ENCODE data around the gene FMNL1. TPM values are rescaled to one million over a fixed set of nuclear protein-coding genes. Genes with fewer than 3 reads are reported as not detected.

The FMNL1 gene
- total RNA-seq, 1 donor from 2014 or later = 22.1 TPM

DNA sequence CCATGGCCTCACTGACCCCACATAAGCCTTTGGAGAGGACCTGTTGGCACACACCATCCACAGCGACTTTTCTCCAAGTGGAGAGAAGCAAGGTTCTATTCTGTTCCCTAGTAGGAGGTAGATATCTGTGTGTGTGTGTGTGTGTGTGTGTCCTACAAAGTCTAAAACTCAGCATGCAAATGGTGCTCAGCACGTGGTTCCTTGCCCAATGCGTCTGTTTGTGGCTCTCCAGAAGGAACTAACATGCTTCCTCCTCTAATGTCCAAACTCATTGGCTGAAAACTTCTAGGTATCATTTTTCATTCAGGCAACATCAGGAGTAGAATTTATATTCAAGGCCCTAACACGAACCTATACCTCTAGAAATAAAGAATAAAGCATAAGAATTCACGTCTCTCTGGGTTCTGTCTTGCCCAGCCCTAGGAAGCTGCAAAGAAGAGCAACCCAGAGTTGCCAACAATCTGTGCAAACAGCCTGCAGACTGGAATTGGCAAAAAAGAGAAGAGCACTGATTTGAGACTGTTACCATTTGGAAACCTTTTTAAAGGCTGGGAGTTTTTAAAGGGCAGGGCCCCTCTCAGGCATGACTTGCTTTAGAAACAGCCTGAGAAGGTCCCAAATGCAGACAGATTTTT, 69.6 kb downstream of the FMNL1 start:
- TF ChIP-seq POLR2A (IDR thresholded peaks at IDR 0.05) = no peak
- TF ChIP-seq, protein P1, sequence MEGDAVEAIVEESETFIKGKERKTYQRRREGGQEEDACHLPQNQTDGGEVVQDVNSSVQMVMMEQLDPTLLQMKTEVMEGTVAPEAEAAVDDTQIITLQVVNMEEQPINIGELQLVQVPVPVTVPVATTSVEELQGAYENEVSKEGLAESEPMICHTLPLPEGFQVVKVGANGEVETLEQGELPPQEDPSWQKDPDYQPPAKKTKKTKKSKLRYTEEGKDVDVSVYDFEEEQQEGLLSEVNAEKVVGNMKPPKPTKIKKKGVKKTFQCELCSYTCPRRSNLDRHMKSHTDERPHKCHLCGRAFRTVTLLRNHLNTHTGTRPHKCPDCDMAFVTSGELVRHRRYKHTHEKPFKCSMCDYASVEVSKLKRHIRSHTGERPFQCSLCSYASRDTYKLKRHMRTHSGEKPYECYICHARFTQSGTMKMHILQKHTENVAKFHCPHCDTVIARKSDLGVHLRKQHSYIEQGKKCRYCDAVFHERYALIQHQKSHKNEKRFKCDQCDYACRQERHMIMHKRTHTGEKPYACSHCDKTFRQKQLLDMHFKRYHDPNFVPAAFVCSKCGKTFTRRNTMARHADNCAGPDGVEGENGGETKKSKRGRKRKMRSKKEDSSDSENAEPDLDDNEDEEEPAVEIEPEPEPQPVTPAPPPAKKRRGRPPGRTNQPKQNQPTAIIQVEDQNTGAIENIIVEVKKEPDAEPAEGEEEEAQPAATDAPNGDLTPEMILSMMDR (IDR thresholded peaks at IDR 0.05) = no peak
- peak overlapping the region; percentile 81 for H3K27ac ChIP-seq
- H3K27me3 ChIP-seq = no peaks in the 10 kb centered on the region
- no peaks in the 10 kb centered on the region for H3K9me3 ChIP-seq
- DNase-seq (ENCODE audit: extremely low spot score in 2 of 2) = no peak
- no peak overlapping the region for H3K4me3 ChIP-seq
- H3K4me1 ChIP-seq = peaks cover 90% of the 10 kb centered on the region
- H3K36me3 ChIP-seq = peaks cover 0 to 36% of the 10 kb centered on the region in 2 donors
- intact Hi-C loops (cut with DNase I) = no loop called here

DNA sequence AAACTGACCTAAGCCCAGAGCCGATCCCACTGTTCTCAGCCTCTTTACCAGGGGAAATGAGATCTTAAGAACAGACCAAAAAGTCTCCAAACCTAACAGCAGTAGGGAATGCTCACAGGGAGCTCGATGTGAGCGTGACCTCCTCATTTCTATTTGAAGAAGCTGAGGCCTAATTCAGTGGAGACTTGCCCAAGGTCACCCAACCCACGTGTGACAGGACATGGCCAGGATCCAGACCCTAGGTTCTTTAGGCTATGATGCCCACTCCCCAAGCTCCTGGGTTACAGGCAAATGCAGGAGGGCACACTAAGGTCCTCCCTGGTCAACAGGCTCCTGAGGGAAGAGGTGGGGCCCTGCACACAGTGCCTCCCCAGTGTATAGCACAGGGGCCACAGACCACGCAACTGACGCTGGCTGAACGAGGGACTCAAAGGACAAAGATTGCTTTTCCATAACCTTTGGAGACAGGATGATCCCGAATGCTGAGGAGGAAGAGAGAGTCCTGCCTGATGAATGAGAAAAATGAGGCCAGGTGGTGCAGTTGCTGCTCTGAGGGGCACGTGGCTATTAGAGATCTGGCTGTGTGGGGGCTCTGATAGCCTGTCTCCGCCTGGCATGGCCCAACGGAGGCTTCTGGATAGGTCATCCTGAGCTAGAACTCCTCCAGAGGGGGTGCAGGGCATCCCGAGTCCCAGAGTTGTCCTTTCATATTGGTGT, 71.2 kb downstream of the FMNL1 start:
- Histone ChIP-seq H3K4me1 (peaks cover 100% of the 10 kb centered on the region), H3K36me3 (peaks cover 0 to 22% of the 10 kb centered on the region in 2 donors), H3K9me3 (no peaks in the 10 kb centered on the region), H3K27ac (peak overlapping the region; percentile 81), H3K27me3 (no peaks in the 10 kb centered on the region), H3K4me3 (no peak overlapping the region)
- TF ChIP-seq POLR2AphosphoS5 (IDR thresholded peaks at IDR 0.05; ENCODE audit: insufficient read depth in 1 of 2, low read depth in 1 of 2) = no peak
- DNase-seq (ENCODE audit: extremely low spot score in 2 of 2) = no peak
- intact Hi-C loops (cut with DNase I) = no loop called here

DNA sequence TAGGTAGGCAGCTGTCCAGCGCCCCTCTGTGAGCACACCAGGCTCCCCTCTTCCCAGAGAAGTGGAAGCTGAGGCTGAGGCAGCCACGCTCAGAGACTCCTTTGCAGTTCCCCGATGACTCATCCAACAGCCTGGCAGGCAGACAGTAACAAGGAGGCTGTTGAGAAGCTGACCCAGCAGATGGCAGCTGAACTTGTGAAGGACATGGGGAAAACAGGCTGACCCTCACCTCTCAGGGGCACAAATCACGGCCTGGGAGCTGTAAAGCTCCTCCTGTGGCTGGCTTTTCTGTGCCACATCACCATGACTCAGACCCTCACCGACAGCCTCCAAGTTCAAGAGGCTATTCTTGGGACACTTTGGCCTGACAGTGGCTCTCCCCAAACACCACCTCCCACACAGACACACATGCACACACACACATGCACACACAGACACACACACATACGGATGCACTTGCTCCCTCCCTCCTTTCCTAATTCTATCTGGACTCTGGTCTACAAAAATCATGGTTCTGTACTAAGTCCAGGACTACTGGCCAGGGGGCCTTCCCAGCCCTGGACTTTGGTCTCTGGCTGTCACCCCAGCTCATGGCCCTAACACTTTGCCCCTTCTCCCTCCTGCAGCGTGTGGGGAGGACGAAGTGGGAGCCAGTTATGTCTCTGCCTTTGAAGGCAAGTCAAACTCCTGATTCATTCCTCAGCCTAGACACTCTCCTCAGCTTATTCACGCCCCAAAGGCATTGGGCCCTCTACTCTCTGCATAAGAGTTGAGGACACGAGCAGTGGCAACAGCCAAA, 71.9 kb downstream of the FMNL1 start:
- DNase-seq (ENCODE audit: extremely low spot score in 2 of 2) = peak in 1 of 2 donors; percentile 97
- H3K36me3 ChIP-seq = peaks cover 0 to 16% of the 10 kb centered on the region in 2 donors
- no peaks in the 10 kb centered on the region for H3K27me3 ChIP-seq
- H3K27ac ChIP-seq = peak overlapping the region; percentile 81
- peaks cover 100% of the 10 kb centered on the region for H3K4me1 ChIP-seq
- no peak overlapping the region for H3K4me3 ChIP-seq
- intact Hi-C loops (cut with DNase I) = no loop called here
- H3K9me3 ChIP-seq = no peaks in the 10 kb centered on the region
- TF ChIP-seq POLR2AphosphoS5 (IDR thresholded peaks at IDR 0.05; ENCODE audit: insufficient read depth in 1 of 2, low read depth in 1 of 2) (peak; percentile 62 to 77), POLR2A (IDR thresholded peaks at IDR 0.05) (no peak)
- TF ChIP-seq, protein P1 (IDR thresholded peaks at IDR 0.05) = no peak

DNA sequence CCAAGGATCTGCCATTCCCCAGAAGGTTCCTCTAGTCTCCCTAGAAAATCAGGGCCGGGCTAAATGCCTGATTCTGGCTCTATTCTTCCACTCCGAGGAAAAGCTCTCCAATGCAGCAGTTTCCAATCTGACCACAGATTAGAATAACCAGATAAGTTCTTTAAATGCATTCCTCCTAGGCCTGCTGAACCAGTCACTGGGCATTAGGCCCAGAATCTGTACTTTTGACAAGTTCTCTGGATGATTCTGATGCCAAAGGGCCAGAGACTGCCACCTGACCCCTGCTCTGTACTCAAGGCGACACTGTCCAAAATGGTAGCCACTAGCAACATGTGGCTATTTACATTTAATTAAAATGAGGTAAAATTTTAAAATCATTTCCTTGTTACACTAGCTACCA, 72.8 kb downstream of the FMNL1 start:
- Histone ChIP-seq H3K4me3 (no peak overlapping the region), H3K9me3 (no peaks in the 10 kb centered on the region), H3K36me3 (peaks cover 0 to 9% of the 10 kb centered on the region in 2 donors), H3K4me1 (peaks cover 100% of the 10 kb centered on the region), H3K27ac (peak overlapping the region; percentile 81), H3K27me3 (no peaks in the 10 kb centered on the region)
- intact Hi-C loops (cut with DNase I) = no loop called here
- TF ChIP-seq POLR2AphosphoS5 (IDR thresholded peaks at IDR 0.05; ENCODE audit: insufficient read depth in 1 of 2, low read depth in 1 of 2) (peak in 1 of 2 donors; percentile 38), POLR2A (IDR thresholded peaks at IDR 0.05) (no peak)
- TF ChIP-seq, protein P1 (IDR thresholded peaks at IDR 0.05) = no peak
- no peak for DNase-seq (ENCODE audit: extremely low spot score in 2 of 2)

DNA sequence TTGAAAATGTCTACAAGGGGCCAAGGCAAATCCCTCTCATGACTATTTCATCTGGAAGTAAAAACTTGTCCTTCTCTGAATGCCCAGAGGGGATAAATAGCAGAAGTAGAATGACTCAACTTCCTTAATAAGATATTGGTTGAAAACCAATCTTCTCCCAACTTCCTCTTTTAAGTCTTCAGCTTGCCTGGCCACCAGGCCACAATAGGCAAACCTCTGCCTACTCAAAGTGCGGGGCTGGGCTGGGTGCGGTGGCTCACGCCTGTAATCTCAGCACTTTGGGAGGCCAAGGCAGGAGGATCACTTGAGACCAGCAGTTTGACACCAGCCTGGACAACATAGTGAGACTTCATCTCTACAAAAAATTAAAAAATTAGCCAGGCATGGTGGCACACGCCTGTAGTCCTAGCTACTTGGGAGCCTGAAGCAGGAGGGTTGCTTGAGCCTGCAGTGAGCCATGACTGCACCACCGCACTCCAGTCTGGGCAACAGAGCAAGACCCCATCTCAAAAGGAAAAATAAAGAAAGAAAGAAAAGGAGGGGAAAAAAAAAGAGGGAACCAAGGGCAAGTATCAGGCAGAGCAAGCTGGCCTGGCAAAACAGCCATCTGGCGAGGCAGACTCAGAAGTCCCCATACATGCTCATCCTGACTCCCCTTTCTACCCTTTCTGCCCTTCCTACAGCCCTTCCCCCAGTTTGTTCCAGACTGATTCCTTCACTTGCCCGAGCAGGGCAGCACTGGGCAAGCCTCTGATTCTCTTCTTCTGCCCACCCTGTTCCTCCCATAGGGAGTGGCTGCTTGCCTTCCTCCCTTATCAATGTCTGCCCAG, 74.5 kb downstream of the FMNL1 start:
- no peaks in the 10 kb centered on the region for H3K9me3 ChIP-seq
- H3K4me3 ChIP-seq = no peak overlapping the region
- H3K4me1 ChIP-seq = peaks cover 91% of the 10 kb centered on the region
- DNase-seq (ENCODE audit: extremely low spot score in 2 of 2) = no peak
- H3K27ac ChIP-seq = peak overlapping the region; percentile 81
- H3K27me3 ChIP-seq = no peaks in the 10 kb centered on the region
- intact Hi-C loops (cut with DNase I) = no loop called here
- H3K36me3 ChIP-seq = no peaks in the 10 kb centered on the region
- TF ChIP-seq, protein P1 (IDR thresholded peaks at IDR 0.05) = no peak
